Pancreas (tissue), 10 donors: ENCODE measurements around the gene FAM222B. TPM values are rescaled to one million over a fixed set of nuclear protein-coding genes. Genes with fewer than 3 reads are reported as not detected.

Experiments used
- ATAC-seq, 4 donors: fragments of 200-7000 bp; cut with Tn5 transposase; one replicate each; pipeline versions ENCODE4 v1.8.0 to v1.9.1; 2020; ENCODE audit warnings: mild to moderate bottlenecking in 4 of 4, moderate library complexity in 4 of 4
- DNase-seq, 6 donors: peaks; one replicate each; pipeline ENCODE4 v3.0.0-alpha.2; 2020
- FAIRE-seq: peaks from 2 replicates; lab custom pipeline; 2012; peaks lifted over from hg19 to GRCh38; lab: Jason Lieb, UNC
- H3K27ac ChIP-seq, 4 donors: fragments of 200-600 bp; sonication (generic); 1 replicate in 3 of 4; 2 replicates in 1 of 4; pipeline versions ENCODE4 v1.5.0 to v1.8.0; 2020
- H3K27me3 ChIP-seq, 4 donors: fragments of 200-600 bp; one replicate each; pipeline ENCODE4 v1.8.0; 2021
- H3K36me3 ChIP-seq, 3 donors: fragments of 200-600 bp; sonication (generic) in 1 of 3; one replicate each; pipeline versions ENCODE4 v1.5.0 to v1.8.0; 2020 to 2021
- H3K4me1 ChIP-seq, 3 donors: fragments of 200-600 bp; one replicate each; pipeline ENCODE4 v1.8.0; 2021
- H3K4me3 ChIP-seq, 4 donors: fragments of 200-600 bp; sonication (generic) in 2 of 4; one replicate each; pipeline versions ENCODE4 v1.5.0 to v1.8.0; 2020 to 2021
- H3K9me3 ChIP-seq, 4 donors: fragments of 200-600 bp; one replicate each; pipeline ENCODE4 v1.8.0; 2021
- CTCF ChIP-seq, 4 donors: fragments of 200-600 bp; sonication (generic) in 3 of 4; IDR thresholded peaks; one replicate each; pipeline versions ENCODE4 v1.5.0 to v1.8.0; 2021; ENCODE audit warnings: antibody characterized with exemption in 4 of 4
- WGBS, 2 donors: extraction: QIAGEN DNeasy Blood & Tissue Kit; methylation state at CpG; one replicate each; pipeline ENCODE4 v1.1.7; 2013; 5-methylcytosine and 5-hydroxymethylcytosine counted together
- intact Hi-C, 3 donors: fragments of 100-400 bp; cut with DNase I; formaldehyde crosslinking; loops; one replicate each; pipeline versions ENCODE4 v1.11.1 to v1.14.2; 2022
- microRNA-seq, 2 donors: library from miRNA; unstranded; fragments of <30 nt; microRNA quantifications; one replicate each; pipeline versions ENCODE4 to v1.1.0, GENCODE V29; 2019 to 2020
- polyA plus RNA-seq, 2 donors: library from polyadenylated mRNA; stranded (reverse); fragments of 200-250 nt; gene quantifications; one replicate each; pipeline ENCODE4 v1.2.3, GENCODE V29; 2013
- total RNA-seq, 6 donors: library from RNA; stranded (reverse); fragmentation: NEBNext Ultra II Directional in 4 of 6; extraction: Animal tissue kit (Norgen Biotek cat#: 25700) in 4 of 6; gene quantifications; one replicate each; pipeline versions ENCODE4 v1.2.1 to v1.2.4, GENCODE V29; 2021 to 2023
- donor health status: healthy with polysubstance abuse.
- donor health status: DM: no; HTN: no; CAD: no; lungs with moderate emphysema.
- donor health status: DM: no; HTN: no; CAD: no.
- donor health status: control.
- donor health status: control.
- donor health status: Bipolar disorder and iron deficiency.
- donor health status: DM: yes; HTN: yes; CAD: no.
- donor health status: DM: no; HTN: no; CAD: no.
- donor health status: DM: no; HTN: no; CAD: no.
- donor health status: DM: yes; HTN: yes; CAD: no.

FAM222B gene
- total and polyA plus RNA-seq, 8 donors, result 5.5 to 15.6 (median 8.1) TPM

DNA sequence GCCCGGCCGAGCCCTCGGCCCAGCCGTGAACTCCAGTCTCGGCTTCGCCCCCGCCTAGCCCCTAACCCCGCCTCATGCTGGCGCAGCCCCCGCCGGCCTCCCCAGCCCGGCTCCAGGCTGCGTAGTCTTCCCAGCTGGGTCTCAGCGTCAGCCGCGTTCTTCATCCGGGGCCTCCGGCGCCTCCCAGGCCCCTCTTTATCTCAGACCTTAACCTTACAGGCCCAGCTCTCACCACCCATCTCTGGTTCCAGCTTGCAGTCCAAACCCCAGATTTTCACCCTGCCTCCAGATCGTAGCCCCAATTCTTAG lies 130.9 kb downstream of the FAM222B start, which contains the start of gene PROCA1:
Gene PROCA1 (minus strand): TSS at position 166 of the 309 bp plus-strand sequence. CDS start 228 bp downstream, outside the sequence.
- peak within 1 kb of the TSS; percentile 23 to 73 (median 59) for H3K27ac ChIP-seq
- intact Hi-C loops, result no loop called here
- peak in 1 of 6 donors; percentile 74 for DNase-seq
- H3K9me3 ChIP-seq, result no peaks in the 10 kb centered on the region
- H3K4me1 ChIP-seq, result peaks cover 3 to 6% (median 5%) of the 10 kb centered on the region in 3 donors
- ATAC-seq, result peak in 1 of 4 donors; percentile 4
- peak within 1 kb of the TSS; percentile 32 to 67 (median 39) for H3K4me3 ChIP-seq
- 8 to 12% methylated on average over 20 of the region's 20 CpGs for WGBS, 2 donors
- H3K27me3 ChIP-seq, result no peaks in the 10 kb centered on the region
- no peak for FAIRE-seq
- no peak for TF ChIP-seq CTCF (IDR thresholded peaks at IDR 0.05)
- H3K36me3 ChIP-seq, result no peaks in the 10 kb centered on the region

DNA sequence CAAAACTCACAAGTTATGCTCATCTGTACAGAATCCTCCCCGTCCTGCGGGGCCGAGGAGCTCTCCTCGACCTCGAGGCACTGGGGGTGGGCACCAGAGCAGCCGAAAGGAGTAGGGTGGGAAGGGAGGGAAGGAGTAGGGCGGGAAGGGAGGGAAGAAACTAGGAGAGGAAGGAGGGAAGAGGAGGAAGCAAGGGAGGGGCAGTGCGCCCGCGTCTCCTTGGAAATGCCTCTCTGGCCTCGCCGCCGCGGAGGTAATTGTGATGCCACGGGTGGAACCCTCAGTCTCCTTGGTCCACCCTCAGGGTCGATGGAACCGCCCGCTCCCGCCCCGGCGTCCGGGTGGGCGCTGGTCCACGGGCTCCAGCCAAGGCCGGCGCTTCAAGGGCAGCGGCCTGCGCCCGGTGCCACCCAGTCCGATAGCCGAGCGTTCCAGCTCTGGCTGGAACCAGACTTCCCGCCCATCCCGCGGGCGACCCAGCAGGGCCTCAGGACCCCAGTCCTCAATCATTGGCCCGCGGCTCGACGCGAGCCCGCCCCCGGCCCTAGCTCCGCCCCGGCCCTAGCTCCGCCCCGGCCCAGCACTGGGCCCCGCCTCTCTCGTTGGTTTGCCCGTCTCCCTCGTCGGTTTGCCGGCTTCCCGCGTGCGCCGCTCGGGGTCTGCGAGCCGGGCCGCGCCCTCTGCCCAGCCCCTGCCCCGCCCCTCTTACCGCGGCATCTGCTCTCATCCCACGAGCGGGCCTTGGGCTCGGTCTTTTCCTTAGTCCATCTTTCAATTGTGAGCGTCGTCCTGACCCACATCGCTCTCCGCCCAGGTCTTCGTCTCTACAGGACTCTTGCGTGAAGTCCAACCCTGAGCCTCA lies 131.5 kb downstream of the FAM222B start:
- peak; percentile 75 to 93 (median 84) for DNase-seq
- no peak for FAIRE-seq
- Histone ChIP-seq H3K4me1 (peaks cover 3 to 6% (median 5%) of the 10 kb centered on the region in 3 donors), H3K36me3 (no peaks in the 10 kb centered on the region), H3K27me3 (no peaks in the 10 kb centered on the region), H3K4me3 (peak overlapping the region; percentile 32 to 67 (median 39)), H3K9me3 (no peaks in the 10 kb centered on the region), H3K27ac (peak overlapping the region; percentile 23 to 73 (median 59))
- no peak for TF ChIP-seq CTCF (IDR thresholded peaks at IDR 0.05)
- intact Hi-C loops, result no loop called here
- ATAC-seq, result peak; percentile 90 to 96 (median 93)
- 3 to 4% methylated on average over 70 to 74 of the region's 74 CpGs for WGBS, 2 donors

DNA sequence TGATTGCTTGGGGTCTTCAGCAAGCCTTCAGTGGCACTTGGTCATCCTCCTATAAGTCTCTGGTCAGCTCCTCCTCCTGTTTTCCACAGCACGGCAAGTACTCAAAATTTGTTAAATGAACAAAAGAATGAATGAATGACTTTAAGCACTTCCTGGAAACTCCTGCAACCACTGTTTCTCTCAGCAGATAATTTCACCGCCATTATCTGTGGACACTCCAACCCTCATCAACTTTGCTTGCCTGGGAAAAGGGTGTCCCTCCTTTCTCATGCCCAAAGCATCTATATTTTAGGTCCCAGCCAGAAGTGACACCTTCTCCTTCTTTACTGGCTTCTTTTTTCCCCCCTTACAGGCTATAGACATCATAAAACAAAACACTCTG lies 135.3 kb downstream of the FAM222B start:
- intact Hi-C loops, result no loop called here
- TF ChIP-seq CTCF (IDR thresholded peaks at IDR 0.05), result no peak
- 64 to 81% methylated on average over 2 of the region's 2 CpGs for WGBS, 2 donors
- DNase-seq, result no peak
- H3K9me3 ChIP-seq, result no peaks in the 10 kb centered on the region
- H3K4me3 ChIP-seq, result no peak overlapping the region
- H3K4me1 ChIP-seq, result peaks cover 3 to 6% (median 5%) of the 10 kb centered on the region in 3 donors
- H3K27ac ChIP-seq, result no peak overlapping the region
- FAIRE-seq, result no peak
- ATAC-seq, result no peak
- peaks cover 0 to 2% (median 0%) of the 10 kb centered on the region in 3 donors for H3K36me3 ChIP-seq
- no peaks in the 10 kb centered on the region for H3K27me3 ChIP-seq

DNA sequence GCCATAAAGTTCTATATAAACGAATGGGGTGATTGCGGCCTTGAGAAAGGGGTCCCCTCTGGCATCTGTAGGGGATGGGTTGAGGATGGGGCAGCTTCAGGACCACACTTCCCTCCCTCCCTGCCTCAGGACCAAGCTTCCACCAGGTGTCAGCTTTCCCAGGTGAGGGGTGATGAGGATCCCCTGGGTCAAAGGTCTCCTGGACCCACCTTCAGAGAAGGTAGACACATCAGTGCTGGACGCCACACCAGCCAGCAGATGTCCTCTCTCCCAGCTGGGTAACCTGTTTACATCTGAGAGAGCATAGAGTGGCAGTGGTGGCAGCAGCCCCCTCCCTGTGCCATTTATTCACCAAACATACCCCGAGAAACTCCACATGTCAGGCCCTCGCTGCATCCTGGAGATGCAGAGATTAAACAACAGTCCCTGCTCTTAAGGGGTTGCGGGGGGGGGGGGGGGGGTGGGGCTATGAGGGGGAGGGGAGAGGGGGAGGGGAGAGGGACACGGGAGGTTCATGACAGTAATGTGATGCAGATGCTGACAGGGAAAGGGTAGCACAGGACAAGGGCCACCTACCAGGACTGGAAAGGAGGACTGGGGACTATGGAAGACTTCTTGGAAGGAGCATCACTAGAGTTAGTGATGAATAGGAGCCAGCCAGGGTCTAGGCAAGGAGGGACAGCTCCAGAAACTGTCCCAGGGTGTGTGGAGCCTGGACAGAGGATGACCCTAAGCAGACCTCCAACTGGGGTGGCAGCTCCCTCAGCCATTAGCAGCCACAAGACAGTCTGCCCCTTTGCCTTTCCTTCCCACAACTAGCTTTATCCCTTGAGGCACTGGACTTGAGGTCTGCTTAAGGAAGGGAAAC lies 135.9 kb downstream of the FAM222B start:
- no peak for ATAC-seq
- intact Hi-C loops, result no loop called here
- no peak for FAIRE-seq
- DNase-seq, result no peak
- no peak for TF ChIP-seq CTCF (IDR thresholded peaks at IDR 0.05)
- H3K9me3 ChIP-seq, result no peaks in the 10 kb centered on the region
- H3K27ac ChIP-seq, result no peak overlapping the region
- no peak overlapping the region for H3K4me3 ChIP-seq
- H3K36me3 ChIP-seq, result peaks cover 0 to 8% (median 5%) of the 10 kb centered on the region in 3 donors
- WGBS, 2 donors, result 45 to 50% methylated on average over 5 to 7 of the region's 7 CpGs
- no peaks in the 10 kb centered on the region for H3K27me3 ChIP-seq
- H3K4me1 ChIP-seq, result peaks cover 2 to 3% (median 3%) of the 10 kb centered on the region in 3 donors

Small RNAs within 50 kb of the gene (microRNA-seq; reads per million reads assigned to microRNA genes)
- 0 reads per million in 2 donors for gene MIR451B

Other genes starting within 250 kb of the FAM222B start
- 1 to 10 TPM in 5 of 6 donors, under 1 TPM in 1; 0.93 to 2.7 (median 1.7) TPM for gene SPAG5, start 243.8 kb downstream of the FAM222B start, total RNA-seq
- 1 to 10 TPM; 3.9 to 7.4 TPM for gene SPAG5, start 243.8 kb downstream of the FAM222B start, polyA plus RNA-seq
- gene RSKR, start 228.6 kb downstream of the FAM222B start, total RNA-seq, result 1 to 10 TPM; 2.2 to 6.1 (median 3.0) TPM
- gene RSKR, start 228.6 kb downstream of the FAM222B start, polyA plus RNA-seq, result 1 to 10 TPM; 3.9 to 6.9 TPM
- 10 to 100 TPM; 45.5 to 78.9 (median 55.2) TPM for gene BLTP2, start 197.6 kb downstream of the FAM222B start, total RNA-seq
- 10 to 100 TPM; 22.4 to 25.4 TPM for gene BLTP2, start 197.6 kb downstream of the FAM222B start, polyA plus RNA-seq
- gene SDF2, start 180.9 kb downstream of the FAM222B start, total RNA-seq, result 10 to 100 TPM; 13.8 to 32.0 (median 18.7) TPM
- gene SDF2, start 180.9 kb downstream of the FAM222B start, polyA plus RNA-seq, result 10 to 100 TPM; 16.6 to 38.6 TPM
- gene SUPT6H, start 180.6 kb downstream of the FAM222B start, total RNA-seq, result 10 to 100 TPM; 21.8 to 31.3 (median 26.4) TPM
- gene SUPT6H, start 180.6 kb downstream of the FAM222B start, polyA plus RNA-seq, result 10 to 100 TPM; 41.5 to 49.0 TPM
- gene PROCA1, start 130.9 kb downstream of the FAM222B start, total RNA-seq, result 1 to 10 TPM in 1 of 6 donors, under 1 TPM in 5; 0.19 to 1.5 (median 0.33) TPM
- 1 to 10 TPM; 2.0 to 3.1 TPM for gene PROCA1, start 130.9 kb downstream of the FAM222B start, polyA plus RNA-seq
- 10 to 100 TPM in 1 of 6 donors, 1 to 10 TPM in 4, under 1 TPM in 1; 0.94 to 10.6 (median 5.3) TPM for gene RAB34, start 124.9 kb downstream of the FAM222B start, total RNA-seq
- 10 to 100 TPM; 11.7 to 17.7 TPM for gene RAB34, start 124.9 kb downstream of the FAM222B start, polyA plus RNA-seq
- gene RPL23A, start 122.8 kb downstream of the FAM222B start, total RNA-seq, result 100 to 1,000 TPM; 551 to 988 (median 835) TPM
- 100 to 1,000 TPM; 305 to 640 TPM for gene RPL23A, start 122.8 kb downstream of the FAM222B start, polyA plus RNA-seq
- gene TLCD1, start 116.6 kb downstream of the FAM222B start, total RNA-seq, result 1 to 10 TPM; 3.7 to 6.4 (median 4.2) TPM
- 10 to 100 TPM; 10.2 to 10.5 TPM for gene TLCD1, start 116.6 kb downstream of the FAM222B start, polyA plus RNA-seq
- gene NEK8, start 114.0 kb downstream of the FAM222B start, total RNA-seq, result 1 to 10 TPM; 2.5 to 5.8 (median 3.8) TPM
- 1 to 10 TPM; 8.4 to 9.7 TPM for gene NEK8, start 114.0 kb downstream of the FAM222B start, polyA plus RNA-seq
- gene TRAF4, start 98.8 kb downstream of the FAM222B start, total RNA-seq, result 10 to 100 TPM; 22.6 to 48.2 (median 32.3) TPM
- gene TRAF4, start 98.8 kb downstream of the FAM222B start, polyA plus RNA-seq, result 10 to 100 TPM; 41.0 to 43.8 TPM
- gene ERAL1, start 12.2 kb upstream of the FAM222B start, total RNA-seq, result 10 to 100 TPM; 11.7 to 21.7 (median 15.5) TPM
- 10 to 100 TPM; 33.4 to 36.8 TPM for gene ERAL1, start 12.2 kb upstream of the FAM222B start, polyA plus RNA-seq
- 10 to 100 TPM; 32.1 to 65.2 (median 35.6) TPM for gene FLOT2, start 54.9 kb upstream of the FAM222B start, total RNA-seq
- gene FLOT2, start 54.9 kb upstream of the FAM222B start, polyA plus RNA-seq, result 10 to 100 TPM; 37.4 to 43.9 TPM
- gene DHRS13, start 60.3 kb upstream of the FAM222B start, total RNA-seq, result 1 to 10 TPM; 2.6 to 6.1 (median 4.5) TPM
- gene DHRS13, start 60.3 kb upstream of the FAM222B start, polyA plus RNA-seq, result 1 to 10 TPM; 8.6 to 9.8 TPM
- gene PHF12, start 108.7 kb upstream of the FAM222B start, total RNA-seq, result 10 to 100 TPM; 19.9 to 31.6 (median 25.6) TPM
- gene PHF12, start 108.7 kb upstream of the FAM222B start, polyA plus RNA-seq, result 10 to 100 TPM; 23.5 to 25.7 TPM
- gene SEZ6, start 163.2 kb upstream of the FAM222B start, total RNA-seq, result 1 to 10 TPM in 1 of 6 donors, under 1 TPM in 5; 0.13 to 1.0 (median 0.52) TPM
- gene SEZ6, start 163.2 kb upstream of the FAM222B start, polyA plus RNA-seq, result 1 to 10 TPM; 1.6 to 5.0 TPM
- 1 to 10 TPM in 1 of 6 donors, under 1 TPM in 5; 0.55 to 1.1 (median 0.76) TPM for gene PIPOX, start 200.4 kb upstream of the FAM222B start, total RNA-seq
- gene PIPOX, start 200.4 kb upstream of the FAM222B start, polyA plus RNA-seq, result 1 to 10 TPM; 1.3 to 2.9 TPM